ENCODE data around the gene LPCAT2.

Gene LPCAT2, protein sequence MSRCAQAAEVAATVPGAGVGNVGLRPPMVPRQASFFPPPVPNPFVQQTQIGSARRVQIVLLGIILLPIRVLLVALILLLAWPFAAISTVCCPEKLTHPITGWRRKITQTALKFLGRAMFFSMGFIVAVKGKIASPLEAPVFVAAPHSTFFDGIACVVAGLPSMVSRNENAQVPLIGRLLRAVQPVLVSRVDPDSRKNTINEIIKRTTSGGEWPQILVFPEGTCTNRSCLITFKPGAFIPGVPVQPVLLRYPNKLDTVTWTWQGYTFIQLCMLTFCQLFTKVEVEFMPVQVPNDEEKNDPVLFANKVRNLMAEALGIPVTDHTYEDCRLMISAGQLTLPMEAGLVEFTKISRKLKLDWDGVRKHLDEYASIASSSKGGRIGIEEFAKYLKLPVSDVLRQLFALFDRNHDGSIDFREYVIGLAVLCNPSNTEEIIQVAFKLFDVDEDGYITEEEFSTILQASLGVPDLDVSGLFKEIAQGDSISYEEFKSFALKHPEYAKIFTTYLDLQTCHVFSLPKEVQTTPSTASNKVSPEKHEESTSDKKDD

DNA sequence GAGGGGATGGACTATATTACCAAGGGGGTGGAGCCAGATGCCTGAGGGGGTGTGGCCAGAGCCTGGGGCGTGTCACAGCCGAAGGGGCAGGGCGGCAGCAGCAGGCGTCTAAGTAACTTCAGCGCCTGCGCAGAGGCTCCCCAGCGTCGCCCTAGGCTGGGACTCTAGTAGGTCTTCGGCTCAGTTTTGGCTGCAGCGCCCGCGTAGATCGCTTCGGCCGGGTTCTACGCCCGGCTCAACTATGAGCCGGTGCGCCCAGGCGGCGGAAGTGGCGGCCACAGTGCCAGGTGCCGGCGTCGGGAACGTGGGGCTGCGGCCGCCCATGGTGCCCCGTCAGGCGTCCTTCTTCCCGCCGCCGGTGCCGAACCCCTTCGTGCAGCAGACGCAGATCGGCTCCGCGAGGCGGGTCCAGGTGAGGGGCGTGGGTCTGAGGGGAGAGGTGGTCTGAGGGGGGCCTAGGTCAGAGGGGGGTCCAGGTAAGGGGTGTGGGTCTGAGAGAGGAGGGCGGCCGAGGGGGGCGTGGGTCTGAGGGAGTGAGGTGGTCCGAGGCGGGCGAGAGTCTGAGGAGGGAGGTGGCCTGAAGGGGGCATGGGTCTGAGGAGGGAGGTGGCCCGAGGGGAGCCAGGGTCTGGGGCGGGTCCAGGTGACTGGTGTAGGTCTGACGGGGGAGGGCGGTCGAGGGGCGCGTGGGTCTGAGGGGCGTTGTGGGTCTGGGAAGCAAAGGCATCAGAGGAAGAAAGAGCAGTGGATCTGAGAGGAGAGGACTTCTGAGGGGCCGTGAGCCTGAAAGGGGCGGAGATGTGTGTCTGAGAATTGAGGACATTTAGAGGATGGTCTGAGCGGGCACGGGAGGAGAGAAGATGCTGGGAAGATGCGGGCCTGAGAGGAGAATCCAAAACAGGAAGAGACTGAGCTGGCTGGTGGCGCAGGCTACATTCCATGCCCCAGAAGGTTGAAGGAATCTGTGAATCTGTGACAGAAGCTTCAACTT is at the start of gene LPCAT2:
Gene LPCAT2 (plus strand): TSS at position 132 of the 991 bp plus-strand sequence. CDS start 110 bp downstream, at position 242.
- peak; percentile 40 for DNase-seq

DNA sequence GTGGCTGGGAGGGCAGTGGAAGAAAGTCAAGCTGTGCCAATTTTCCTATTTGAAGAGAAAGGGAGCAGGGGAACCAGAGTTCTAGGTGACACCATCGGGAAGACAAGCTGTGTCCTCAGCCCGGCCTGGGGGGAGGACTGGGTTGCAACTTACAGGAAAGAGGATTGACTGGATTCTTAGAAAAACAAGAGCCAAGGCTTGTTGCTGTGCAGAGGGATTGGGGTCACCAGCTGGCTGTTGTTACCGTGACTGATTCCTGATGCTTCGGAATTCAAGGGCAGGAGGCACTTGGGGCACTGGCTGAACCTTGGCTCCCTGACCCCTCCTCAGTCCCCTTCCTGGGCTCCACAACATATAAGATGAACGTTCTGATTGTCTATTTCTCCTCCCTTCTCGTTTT is 46.6 kb upstream of the LPCAT2 start:
- DNase-seq = no peak

DNA sequence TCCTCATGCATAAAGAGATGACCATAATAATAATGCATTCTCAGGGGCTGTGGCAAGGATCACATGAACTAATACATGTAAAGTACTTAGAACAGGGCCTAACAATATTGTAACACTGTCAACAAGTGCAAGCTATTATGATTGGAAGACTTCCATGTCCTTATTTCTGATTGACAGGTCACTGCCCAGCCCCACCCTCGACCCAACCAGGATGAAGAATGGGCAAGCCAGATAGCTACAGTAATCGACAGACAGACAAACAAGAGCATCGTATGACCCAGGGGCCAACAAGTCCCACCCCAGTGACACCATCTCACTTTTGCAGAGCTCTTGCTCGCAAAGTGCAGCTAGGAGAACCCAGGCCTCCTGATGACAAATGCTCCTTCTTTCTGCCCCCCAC is 44.5 kb upstream of the LPCAT2 start:
- no peak for DNase-seq

DNA sequence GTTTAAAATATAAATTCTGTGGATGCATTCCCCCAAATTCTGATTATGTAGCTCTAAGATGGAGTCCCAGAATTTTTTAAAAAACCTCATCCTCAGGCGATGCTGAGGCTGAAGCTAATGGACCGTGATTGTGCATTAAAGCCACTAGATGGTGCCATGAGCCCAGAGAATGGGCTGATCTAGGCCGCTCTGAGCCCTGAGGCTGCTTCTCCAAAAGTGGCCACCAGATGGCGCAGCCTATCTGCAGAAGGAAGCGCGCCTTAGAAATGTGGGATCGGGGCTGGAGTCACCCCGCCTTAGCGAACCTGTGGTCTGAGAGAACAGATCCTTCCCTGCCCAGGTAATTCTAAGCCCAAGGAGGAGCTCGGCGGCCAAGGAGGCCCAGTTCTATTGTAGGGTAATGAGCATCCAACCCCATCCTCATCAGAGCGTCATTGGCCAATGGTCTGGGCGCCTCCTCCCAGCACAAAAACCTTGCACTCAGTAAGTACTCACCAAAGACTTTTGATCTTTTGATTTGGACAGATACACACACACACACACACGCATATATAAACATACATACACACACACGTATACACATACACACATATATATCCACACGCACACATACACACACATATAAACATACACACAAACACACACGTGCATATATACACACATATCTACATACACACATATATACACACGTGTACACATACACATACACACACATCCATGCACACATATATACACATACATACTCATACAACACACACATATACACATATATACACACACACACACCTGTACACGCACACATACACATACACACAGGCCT is 43.6 kb upstream of the LPCAT2 start:
- peak; percentile 85 for DNase-seq

DNA sequence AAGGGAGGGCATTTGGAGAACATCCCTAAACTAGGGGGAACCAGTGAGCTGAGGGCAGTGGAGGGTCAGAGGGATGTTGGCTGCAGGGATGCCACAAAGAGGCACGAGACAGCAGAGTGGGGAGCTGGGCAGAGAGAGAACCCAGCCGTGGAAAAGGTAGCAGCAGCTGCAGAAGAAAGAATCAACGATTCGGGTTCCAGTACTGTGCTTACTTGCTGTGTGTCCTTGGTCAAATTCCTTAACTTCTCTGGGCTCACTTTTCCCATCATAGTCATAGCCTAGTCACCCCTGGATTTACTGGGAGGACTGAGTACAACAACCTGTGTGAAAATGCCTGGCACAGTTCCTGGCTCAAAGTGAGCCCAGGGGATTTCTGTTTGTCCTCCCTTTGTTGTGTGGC is 42.7 kb upstream of the LPCAT2 start:
- DNase-seq = no peak

DNA sequence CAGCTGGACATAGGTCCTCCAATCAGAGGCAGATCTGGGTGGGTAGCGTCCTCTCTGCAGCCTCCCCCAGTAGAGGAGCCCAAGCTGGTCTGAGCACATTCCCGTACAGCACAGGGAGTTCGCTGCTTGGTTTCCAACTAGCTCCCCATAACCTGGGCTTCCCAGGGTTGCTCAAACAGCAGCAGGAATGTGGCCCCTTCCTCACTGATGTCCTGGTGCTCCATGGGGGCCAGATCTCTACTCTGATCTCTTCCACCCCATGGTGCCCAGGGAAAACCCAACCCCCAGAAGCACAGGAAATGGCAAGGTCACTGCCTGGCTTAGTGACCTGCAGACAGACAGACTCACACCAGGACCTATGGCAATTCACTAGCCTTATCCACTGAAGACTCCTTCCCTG is 41.0 kb upstream of the LPCAT2 start:
- no peak for DNase-seq

DNA sequence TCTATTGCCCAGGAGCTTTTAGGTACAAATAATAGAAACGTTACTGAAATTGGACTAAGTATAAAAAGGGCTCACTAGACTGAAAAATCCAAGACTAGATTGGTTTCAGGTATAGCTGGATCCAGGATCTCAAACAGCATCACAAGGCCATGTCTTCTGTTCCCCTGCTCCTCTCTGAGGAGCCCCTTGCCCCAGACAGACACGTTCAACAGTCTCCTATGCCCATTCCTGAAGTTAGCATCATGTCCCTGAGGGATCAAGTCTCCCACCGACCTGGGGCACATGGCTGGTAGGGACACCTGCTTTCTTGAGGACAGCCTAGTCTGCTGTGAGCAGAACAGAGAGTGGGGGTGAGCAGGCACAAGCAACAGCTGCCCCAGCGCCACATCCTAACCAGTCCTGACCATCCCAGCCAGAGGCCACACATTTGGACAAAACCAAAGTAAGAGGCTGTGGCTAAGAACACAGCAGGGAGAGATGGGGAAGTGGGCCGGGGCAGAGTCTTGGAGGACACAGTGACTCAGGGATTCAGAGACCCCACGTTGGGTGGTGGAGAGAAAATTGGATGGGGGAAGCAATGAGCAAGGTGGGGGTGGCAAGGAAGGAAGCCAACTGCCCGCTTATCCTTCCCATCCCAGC is 40.4 kb upstream of the LPCAT2 start:
- DNase-seq = no peak

DNA sequence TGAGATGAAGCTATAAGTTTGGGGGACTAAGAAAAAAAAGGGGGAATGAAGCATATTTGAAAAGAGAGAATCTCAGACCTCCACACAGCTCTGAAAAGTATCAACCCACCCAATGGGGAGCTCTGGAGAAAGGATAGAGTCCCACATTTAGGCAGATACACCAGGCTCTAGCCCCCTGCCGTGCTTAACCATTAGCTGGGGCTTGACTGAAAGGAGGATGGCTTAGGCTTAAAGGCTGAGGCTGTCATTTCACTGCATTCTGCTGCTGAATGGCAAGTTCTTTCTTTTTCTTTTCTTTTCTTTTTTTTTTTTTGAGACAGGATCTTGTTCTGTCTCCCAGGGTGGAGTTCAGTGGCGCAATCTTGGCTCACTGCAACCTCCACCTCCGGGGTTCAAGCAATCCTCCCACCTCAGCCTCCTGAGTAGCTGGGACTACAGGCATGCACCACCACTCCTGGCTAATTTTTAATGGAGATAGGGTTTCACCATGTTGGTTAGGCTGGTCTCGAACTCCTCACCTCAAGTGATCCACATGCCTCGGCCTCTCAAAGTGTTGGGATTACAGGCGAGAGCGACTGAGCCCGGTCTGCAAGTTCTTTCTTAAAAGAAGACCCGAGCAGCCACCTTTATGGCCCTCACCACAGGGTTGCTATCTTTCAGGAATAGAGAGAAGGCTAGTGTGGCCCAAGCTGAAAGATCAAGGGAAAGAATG is 38.9 kb upstream of the LPCAT2 start:
- no peak for DNase-seq

DNA sequence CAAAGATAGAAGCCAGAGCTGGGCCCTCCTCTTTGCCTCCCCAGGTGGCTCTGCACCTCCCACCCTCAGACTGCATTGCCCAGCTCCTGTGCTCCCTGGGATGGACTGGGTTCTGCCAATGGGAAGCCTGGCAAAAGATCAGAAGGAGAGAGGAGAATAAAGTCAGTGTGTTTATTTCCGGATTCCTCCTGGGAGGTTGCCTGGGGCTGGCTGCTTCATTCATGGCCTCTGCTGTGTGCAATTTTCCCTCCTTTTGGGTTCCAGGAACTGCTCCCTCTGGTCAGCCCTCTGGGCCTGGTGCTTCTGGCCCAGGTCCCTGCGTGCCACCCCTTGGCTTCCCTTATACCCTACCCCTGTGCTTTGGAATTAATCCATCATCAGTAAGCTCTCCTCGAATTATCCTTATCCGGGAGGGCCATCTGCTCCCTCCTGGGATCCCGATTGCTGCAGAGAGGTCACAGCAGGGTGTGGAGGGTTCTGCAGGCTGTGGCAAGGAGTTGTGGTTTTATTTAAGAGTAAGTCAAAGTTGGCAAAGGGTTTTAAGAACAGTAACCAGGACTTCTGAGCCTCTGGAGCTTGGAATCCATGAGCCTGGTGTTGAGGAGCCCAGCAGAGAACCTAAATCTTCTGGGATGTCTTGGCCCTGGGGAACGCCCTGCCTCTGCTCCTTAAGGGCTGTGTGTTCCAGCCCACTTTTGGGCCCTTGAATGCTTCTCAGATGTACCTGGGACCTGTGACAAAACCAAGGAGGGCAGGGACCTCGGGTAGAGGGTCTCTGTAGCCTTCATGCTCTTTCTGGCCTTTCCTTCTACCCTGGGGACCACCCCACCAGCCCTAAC is 38.1 kb upstream of the LPCAT2 start:
- DNase-seq = no peak

DNA sequence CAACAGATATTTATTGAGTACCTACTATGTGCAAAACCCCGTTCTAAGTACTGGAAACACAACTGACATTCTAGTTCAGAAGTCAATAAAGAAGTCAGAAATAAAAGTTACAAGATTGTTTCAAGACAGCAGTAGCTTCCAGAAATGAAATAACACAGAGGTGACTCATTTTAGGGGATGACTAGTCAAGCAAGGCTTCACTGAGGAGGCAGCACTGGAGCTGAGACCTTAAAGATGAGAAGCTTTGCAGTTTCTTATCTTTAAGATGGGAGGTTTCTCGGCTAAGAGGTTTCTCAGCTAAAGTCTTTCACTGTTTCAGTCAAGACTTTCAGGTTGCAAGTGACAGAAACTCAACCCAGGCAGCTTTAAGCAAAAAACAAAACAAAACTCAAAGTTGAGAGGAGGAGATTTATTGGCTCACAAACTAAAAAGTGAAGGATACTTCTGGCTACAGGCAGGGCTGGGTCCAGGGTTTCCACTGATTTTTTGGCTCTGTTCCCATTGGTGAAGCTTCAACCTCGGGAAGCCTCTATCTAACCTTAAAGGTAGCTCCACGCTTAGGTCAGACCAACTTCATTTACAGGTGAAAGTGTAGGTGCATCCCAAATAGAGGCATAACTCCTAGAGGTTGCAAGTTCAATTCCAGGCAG is 37.3 kb upstream of the LPCAT2 start:
- no peak for DNase-seq

DNA sequence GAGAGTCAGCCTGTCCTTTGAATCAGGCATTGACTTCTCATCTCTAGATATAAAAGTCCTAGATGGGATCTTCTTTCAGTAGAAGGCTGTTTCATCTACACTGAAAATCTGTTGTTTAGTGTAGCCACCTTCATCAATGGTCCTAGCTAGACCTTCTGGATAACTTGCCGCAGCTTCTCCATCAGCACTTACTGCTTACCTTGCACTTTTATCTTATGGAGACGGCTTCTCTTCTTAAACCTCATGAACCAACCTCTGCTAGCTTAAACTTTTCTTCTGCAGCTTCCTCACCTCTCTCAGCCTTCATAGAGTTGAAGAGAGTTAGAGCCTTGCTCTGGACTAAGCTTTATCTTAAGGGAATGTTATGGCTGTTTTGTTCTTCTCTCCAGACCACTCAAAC is 35.3 kb upstream of the LPCAT2 start:
- DNase-seq = no peak

DNA sequence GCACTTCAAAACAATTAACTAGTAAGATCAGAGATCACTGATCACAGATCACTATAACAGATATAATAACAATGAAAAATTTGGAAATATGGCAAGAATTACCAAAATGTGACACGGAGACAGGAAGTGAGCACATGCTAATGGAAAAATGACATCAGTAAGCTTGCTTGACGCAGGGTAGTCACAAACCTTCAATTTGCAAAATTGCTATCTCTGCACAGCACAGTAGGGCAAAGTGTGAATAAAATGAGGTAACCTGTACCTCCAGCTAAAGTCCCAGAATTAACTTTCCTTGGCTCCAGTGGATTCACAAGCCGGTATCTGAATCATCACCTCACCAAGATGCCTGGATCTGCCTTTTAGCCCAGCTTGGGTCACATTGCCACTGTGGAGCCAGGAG is 34.1 kb upstream of the LPCAT2 start:
- DNase-seq = no peak

DNA sequence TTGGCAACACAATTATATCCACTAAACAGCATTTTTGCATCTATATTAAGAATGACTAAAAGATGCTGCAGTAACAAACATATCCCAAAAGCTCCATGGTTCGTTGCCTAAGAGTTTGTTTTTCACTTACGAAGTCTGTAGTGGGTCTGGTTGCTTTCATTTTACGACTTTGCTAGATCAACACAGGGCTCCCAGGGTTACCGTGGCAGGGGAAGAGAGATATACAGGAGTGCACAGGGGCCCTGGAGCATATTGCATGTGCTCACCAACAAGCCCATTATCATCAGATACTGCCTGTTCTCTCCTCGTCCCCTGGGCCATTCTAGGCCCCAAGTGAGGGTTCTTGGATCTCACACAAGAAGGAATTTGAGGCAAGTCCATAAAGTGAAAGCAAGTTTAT is 33.0 kb upstream of the LPCAT2 start:
- DNase-seq = no peak

DNA sequence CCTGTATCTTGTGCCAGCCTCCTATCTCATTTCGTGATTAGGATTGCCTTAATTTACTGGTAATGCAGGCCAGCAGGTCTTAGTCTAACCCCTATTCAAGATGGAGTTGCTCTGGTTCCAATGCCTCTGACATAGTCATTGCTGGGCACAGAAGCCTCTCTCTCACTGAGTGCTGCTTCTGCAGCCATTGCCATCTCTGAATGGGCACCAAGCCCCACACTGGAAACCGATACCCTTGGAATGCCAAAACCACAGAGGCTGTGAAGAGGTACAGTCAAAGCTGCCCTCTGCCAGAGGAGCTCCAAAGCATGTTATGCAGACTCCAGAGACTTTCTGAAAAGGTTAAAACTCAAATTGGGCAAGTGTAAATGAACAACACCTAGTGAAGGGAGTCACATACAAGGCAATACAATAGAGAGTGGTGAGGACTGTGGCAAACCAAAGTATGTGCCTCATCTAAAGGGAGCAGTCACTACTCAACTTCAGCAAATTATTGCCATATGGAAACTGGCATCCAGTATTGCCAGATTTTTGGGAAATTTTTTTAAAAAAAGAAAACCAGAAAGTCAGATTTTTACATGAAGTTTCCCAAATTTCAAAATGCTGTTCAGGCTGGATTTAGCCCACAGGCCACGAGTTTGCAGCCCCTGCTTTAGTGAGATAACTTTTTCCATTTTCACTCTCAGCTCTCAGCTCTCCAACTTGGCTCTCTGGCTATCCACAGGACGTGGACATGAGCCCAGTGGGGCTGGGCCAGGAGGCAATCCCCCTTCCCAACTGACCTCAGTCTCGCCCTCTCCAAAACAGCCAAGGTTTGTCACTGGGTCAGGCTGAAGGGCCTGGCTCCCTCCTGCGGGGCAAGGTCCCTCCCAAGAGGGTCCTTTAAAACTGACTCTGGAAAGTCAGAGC is 32.0 kb upstream of the LPCAT2 start:
- no peak for DNase-seq

DNA sequence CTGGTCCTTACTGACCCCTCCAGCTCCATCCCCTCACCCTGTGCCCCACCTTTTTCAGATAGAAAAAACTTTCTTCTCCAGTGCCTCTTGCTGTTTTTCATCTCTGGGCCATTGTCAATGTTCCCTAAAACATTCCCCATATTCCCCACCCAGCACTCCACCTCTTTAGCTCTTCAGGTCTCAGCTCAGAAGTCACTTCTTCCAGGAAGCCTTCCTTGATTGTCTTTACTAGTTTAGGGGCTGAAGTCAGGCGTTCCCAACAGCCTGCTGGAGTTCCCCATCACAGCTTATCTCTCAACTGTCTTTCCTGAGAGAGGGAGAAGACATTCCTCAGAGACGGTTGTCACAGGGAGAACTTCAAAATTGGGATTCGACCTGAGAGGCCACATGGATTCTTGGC is 31.1 kb upstream of the LPCAT2 start:
- no peak for DNase-seq

DNA sequence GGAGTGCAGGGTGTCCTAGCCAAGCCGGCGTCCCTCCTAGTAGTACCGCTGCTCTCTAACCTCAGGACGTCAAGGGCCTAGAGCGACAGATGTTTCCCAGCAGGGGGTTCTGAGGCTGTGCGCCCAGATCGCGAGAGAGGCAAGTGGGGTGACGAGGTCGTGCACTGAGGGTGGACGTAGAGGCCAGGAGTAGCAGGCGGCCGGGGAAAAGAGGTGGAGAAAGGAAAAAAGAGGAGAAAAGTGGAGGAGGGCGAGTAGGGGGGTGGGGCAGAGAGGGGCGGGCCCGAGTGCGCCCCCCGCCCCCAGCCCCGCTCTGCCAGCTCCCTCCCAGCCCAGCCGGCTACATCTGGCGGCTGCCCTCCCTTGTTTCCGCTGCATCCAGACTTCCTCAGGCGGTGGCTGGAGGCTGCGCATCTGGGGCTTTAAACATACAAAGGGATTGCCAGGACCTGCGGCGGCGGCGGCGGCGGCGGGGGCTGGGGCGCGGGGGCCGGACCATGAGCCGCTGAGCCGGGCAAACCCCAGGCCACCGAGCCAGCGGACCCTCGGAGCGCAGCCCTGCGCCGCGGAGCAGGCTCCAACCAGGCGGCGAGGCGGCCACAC is 29.9 kb upstream of the LPCAT2 start, which contains the start of gene MMP2:
Gene MMP2 (plus strand): TSS at position 372 of the 603 bp plus-strand sequence. CDS start 282 bp downstream, outside the sequence.
- DNase-seq = no peak

DNA sequence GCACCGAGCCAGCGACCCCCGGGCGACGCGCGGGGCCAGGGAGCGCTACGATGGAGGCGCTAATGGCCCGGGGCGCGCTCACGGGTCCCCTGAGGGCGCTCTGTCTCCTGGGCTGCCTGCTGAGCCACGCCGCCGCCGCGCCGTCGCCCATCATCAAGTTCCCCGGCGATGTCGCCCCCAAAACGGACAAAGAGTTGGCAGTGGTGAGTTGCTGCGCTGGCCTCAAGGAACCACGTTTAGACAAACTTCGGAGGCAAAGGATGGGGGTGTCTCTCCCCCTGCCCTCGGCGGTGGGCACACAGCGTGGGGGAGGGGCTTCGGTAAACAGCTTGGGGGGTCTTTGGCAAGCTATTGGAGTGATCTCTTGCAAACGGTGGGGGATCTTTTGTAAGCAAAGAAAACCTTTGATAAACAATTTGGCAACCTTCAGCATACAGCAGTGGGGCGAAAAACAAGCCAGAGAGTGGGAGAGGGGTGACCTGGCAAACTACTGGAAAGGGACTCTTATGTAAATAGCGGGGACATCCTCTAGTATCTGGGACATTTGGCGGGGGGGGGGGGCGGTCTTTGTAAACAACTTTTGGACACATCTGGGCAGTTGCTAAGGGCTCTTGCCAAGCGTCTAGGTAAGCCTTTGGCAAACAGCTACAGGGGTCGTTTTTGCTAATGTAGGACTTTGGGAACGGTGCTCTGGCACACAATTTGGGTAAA is 29.3 kb upstream of the LPCAT2 start:
- no peak for DNase-seq

DNA sequence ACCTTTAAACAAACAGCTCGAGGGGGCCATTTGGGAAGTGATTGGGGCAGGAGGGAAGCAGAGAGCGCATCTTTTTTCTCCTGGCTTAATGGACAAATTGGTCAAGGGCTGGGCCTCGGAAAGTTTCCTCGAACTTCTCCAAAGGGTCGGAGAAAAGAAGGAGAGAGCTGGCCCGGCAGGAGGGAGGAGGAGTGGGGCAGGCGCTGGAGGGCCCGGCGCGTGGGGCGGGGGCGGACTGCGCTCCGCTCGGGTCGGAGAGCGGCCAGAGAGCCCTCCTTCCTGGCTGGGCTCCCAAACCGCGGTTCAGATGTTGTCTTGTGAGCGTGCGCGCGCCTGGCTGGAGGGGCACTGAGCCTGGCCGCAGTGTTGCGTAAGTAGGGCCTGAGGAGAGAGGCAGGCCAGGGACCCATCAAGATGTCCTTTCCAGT is 28.6 kb upstream of the LPCAT2 start:
- DNase-seq = no peak
